B cell (primary cell): Measurements from ENCODE around the gene RPL34. TPM values are rescaled to one million over a fixed set of nuclear protein-coding genes. Genes with fewer than 3 reads are reported as not detected.

Experiments used
- ATAC-seq: fragments of 200-7000 bp; cut with Tn5 transposase; one replicate; pipeline ENCODE4 v1.10.0; 2021; ENCODE audit warnings: low read depth, mild to moderate bottlenecking, moderate number of reproducible peaks, moderate library complexity
- CTCF ChIA-PET: fragments of 350-600 bp; sonication (Branson Sonifier 250); formaldehyde crosslinking; loops from one replicate; lab custom pipeline; 2021; ENCODE audit warnings: antibody characterized with exemption, inconsistent platforms; lab: Charles Lee
- POLR2A ChIA-PET: fragments of 350-600 bp; sonication (Branson Sonifier 250); formaldehyde crosslinking; loops from one replicate; lab custom pipeline; 2021; ENCODE audit warnings: antibody characterized with exemption; lab: Charles Lee
- DNase-seq: peaks from one replicate; pipeline ENCODE4 v3.0.0; 2013
- H2AFZ ChIP-seq: 2 replicates; pipeline ENCODE4 v1.6.1; 2012; ENCODE audit warnings: mild to moderate bottlenecking, low read depth, low read length; ENCODE audit not compliant: insufficient read depth, poor library complexity, severe bottlenecking
- H3K27ac ChIP-seq, 2 donors: 1 replicate in 1 of 2; 2 replicates in 1 of 2; pipeline ENCODE4 v1.5.1; 2012 to 2013; ENCODE audit warnings: low read length in 2 of 2, mild to moderate bottlenecking in 2 of 2, moderate library complexity in 1 of 2
- H3K27me3 ChIP-seq, 4 experiments: fragments of 200-600 bp in 1 of 4; sonication (generic) in 1 of 4; replicated peaks in 1 of 4; 1 replicate in 2 of 4; 2 replicates in 2 of 4; pipeline versions ENCODE4 v1.6.1 to v1.7.0; 2013 to 2016; ENCODE audit warnings: low read length in 3 of 4, mild to moderate bottlenecking in 2 of 4, mixed read lengths in 1 of 4, moderate library complexity in 1 of 4; ENCODE audit not compliant: insufficient read depth in 4 of 4, control insufficient read depth in 3 of 4; ENCODE audit errors: control extremely low read depth in 1 of 4
- H3K36me3 ChIP-seq, 2 experiments: replicated peaks in 1 of 2; 1 replicate in 1 of 2; 2 replicates in 1 of 2; pipeline versions ENCODE4 v1.6.1 to v1.7.1; 2013; ENCODE audit warnings: low read length in 1 of 2; ENCODE audit not compliant: insufficient read depth in 2 of 2, control insufficient read depth in 1 of 2; ENCODE audit errors: control extremely low read depth in 1 of 2, extremely low read depth in 1 of 2
- H3K4me1 ChIP-seq, 2 donors: fragments of 200-600 bp in 1 of 2; sonication (generic) in 1 of 2; 1 replicate in 1 of 2; 2 replicates in 1 of 2; pipeline versions ENCODE4 v1.5.1 to v1.6.1; 2013 to 2017; ENCODE audit warnings: low read length in 2 of 2; ENCODE audit not compliant: control insufficient read depth in 2 of 2, insufficient read depth in 2 of 2
- H3K4me2 ChIP-seq: replicated peaks from 2 replicates; pipeline ENCODE3; 2012; ENCODE audit warnings: mild to moderate bottlenecking, low read depth, low read length; ENCODE audit not compliant: poor library complexity, severe bottlenecking
- H3K4me3 ChIP-seq, 5 experiments: fragments of 200-600 bp in 1 of 5; sonication (generic) in 1 of 5; 1 replicate in 3 of 5; 2 replicates in 2 of 5; pipeline versions ENCODE4 v1.5.1 to v1.7.0; 2011 to 2016; ENCODE audit warnings: low read length in 4 of 5, mild to moderate bottlenecking in 4 of 5, low read depth in 2 of 5, control low read depth in 1 of 5, moderate library complexity in 1 of 5; ENCODE audit not compliant: insufficient read depth in 1 of 5; ENCODE audit errors: control extremely low read depth in 1 of 5, extremely low read depth in 1 of 5
- H3K79me2 ChIP-seq: fragments of 200-600 bp; sonication (generic); one replicate; pipeline ENCODE4 v1.6.0; 2016; ENCODE audit warnings: low read length; ENCODE audit not compliant: control insufficient read depth, insufficient read depth
- H3K9ac ChIP-seq: fragments of 200-600 bp; sonication (generic); 2 replicates; pipeline ENCODE4 v1.6.1; 2017; ENCODE audit warnings: mild to moderate bottlenecking, low read length, moderate library complexity
- H3K9me3 ChIP-seq, 3 donors: one replicate each; pipeline versions ENCODE4 v1.6.1 to v1.7.1; 2013; ENCODE audit warnings: low read length in 2 of 3; ENCODE audit not compliant: control insufficient read depth in 2 of 3, insufficient read depth in 1 of 3; ENCODE audit errors: control extremely low read depth in 1 of 3
- H4K20me1 ChIP-seq: 2 replicates; pipeline ENCODE4 v1.6.0; 2012; ENCODE audit warnings: mild to moderate bottlenecking, low read length; ENCODE audit not compliant: insufficient read depth, control insufficient read depth, poor library complexity, severe bottlenecking
- H3K27ac Mint-ChIP-seq: one replicate; pipeline ENCODE4 v1.8.0; 2021; ENCODE audit warnings: mixed read lengths
- H3K27me3 Mint-ChIP-seq: one replicate; pipeline ENCODE4 v1.8.0; 2021; ENCODE audit warnings: mixed read lengths
- H3K4me1 Mint-ChIP-seq: one replicate; pipeline ENCODE4 v1.8.0; 2021; ENCODE audit warnings: mixed read lengths
- H3K4me3 Mint-ChIP-seq: one replicate; pipeline ENCODE4 v1.8.0; 2021; ENCODE audit warnings: mixed read lengths
- H3K9me3 Mint-ChIP-seq: one replicate; pipeline ENCODE4 v1.8.0; 2022; ENCODE audit warnings: mixed read lengths; ENCODE audit not compliant: insufficient read depth
- EZH2 ChIP-seq: IDR thresholded peaks from 2 replicates; pipeline ENCODE4 v1.6.1; 2012; ENCODE audit warnings: borderline replicate concordance, low read depth, mild to moderate bottlenecking, moderate library complexity, low read length; ENCODE audit not compliant: insufficient read depth, poor library complexity, severe bottlenecking
- WGBS: methylation state at CpG from one replicate; pipeline ENCODE4 v1.1.5; 2013; ENCODE audit warnings: missing lambda C conversion rate; ENCODE audit not compliant: insufficient coverage; 5-methylcytosine and 5-hydroxymethylcytosine counted together
- intact Hi-C: fragments of 100-400 bp; cut with micrococcal nuclease; formaldehyde crosslinking; loops from one replicate; pipeline ENCODE4 v1.10.0; 2022
- polyA plus RNA-seq: library from polyadenylated mRNA; depleted of rRNA; stranded (reverse); fragments of >200 nt; gene quantifications from 2 replicates; pipeline ENCODE4 v1.2.3, GENCODE V29; 2012
- total RNA-seq, 2 donors: library from RNA; stranded (reverse); fragments of 120-200 nt in 1 of 2; gene quantifications; 1 replicate in 1 of 2; 2 replicates in 1 of 2; pipeline versions ENCODE4 v1.2.3 to v1.2.4, GENCODE V29; 2013 to 2022
- TF ChIP-seq, protein P1 (sequence below): fragments of 200-600 bp; IDR thresholded peaks from one replicate; pipeline ENCODE4 v1.8.0; 2022; ENCODE audit warnings: antibody characterized with exemption, mild to moderate bottlenecking

Gene RPL34
- total and polyA plus RNA-seq, 2 donors (not counting 1 experiment from before 2014, with no cell fraction given): 2,267 to 4,160 TPM

DNA sequence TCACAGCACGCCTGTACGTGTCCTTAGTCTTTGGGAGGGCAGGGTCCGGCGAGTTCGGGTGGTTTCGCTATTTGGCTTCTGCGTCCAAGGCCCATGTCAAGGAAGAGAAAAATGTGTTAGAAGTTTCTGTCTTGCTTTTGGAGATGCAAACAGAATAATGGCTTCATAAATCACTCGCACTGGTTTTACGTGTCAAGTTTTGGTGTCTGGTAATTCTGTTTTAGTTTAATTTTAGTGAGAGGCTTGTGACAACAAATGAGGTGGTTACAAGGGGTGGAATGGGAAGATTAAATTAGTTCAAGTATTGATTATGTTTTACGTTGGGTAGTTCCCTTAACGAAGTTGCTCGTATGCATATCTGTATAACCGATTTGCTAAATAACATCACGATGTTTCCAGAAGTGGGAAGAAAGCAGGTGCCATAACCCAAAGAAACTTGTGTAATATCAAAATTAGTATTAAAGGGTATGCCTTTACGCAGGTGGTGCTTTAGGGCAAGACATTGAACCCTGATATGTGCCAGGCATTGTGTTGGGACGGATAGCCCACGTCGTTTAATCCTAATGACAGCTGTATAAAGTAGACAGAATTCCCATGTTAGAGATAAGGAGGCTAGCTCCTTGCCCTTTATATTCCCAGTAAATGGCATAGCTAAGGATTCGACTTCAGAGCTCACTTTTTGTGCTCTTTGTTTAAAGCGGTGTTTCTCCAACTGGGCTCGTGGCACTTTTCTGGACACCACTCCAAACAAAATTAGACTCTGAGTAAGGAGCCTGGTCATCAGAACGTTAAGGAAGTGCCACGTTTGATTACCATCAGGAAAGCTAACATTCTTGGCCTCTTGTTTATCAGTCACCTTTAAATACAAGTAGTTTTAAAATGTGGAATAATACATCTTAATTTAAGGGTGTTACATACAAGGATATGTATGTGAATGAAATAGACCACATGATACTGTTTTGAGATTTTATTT lies 843 bp downstream of the RPL34 start:
- peak overlapping the region; percentile 86 to 100 (median 98) for H3K4me3 ChIP-seq
- peaks cover 17% of the 10 kb centered on the region for H4K20me1 ChIP-seq
- 20% methylated on average over 20 of the region's 23 CpGs for WGBS
- no peak for TF ChIP-seq EZH2
- TF ChIP-seq, protein P1, sequence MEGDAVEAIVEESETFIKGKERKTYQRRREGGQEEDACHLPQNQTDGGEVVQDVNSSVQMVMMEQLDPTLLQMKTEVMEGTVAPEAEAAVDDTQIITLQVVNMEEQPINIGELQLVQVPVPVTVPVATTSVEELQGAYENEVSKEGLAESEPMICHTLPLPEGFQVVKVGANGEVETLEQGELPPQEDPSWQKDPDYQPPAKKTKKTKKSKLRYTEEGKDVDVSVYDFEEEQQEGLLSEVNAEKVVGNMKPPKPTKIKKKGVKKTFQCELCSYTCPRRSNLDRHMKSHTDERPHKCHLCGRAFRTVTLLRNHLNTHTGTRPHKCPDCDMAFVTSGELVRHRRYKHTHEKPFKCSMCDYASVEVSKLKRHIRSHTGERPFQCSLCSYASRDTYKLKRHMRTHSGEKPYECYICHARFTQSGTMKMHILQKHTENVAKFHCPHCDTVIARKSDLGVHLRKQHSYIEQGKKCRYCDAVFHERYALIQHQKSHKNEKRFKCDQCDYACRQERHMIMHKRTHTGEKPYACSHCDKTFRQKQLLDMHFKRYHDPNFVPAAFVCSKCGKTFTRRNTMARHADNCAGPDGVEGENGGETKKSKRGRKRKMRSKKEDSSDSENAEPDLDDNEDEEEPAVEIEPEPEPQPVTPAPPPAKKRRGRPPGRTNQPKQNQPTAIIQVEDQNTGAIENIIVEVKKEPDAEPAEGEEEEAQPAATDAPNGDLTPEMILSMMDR: no peak
- H3K27me3 ChIP-seq: no peaks in the 10 kb centered on the region
- H3K9ac ChIP-seq: peak overlapping the region; percentile 94
- peak overlapping the region; percentile 93 for H3K27ac Mint-ChIP-seq
- peaks cover 10% of the 10 kb centered on the region for H3K79me2 ChIP-seq
- intact Hi-C loops: loop anchor here (1.0 to 10.0 kb wide), 5 partner anchors 29 to 1194 kb away; partner anchors contain the start of genes CYP2U1, GAR1, HADH and OSTC
- H3K27ac ChIP-seq: peak overlapping the region; percentile 87 to 88
- H3K4me1 ChIP-seq: peaks cover 20 to 24% of the 10 kb centered on the region in 2 donors
- ATAC-seq (peak; percentile 7), DNase-seq (no peak)
- ChIA-PET POLR2A (interaction anchor here (2.3 kb wide), 1 partner anchor 29 kb away, joined by 11 read pairs; the partner anchor contains the start of gene OSTC), CTCF (no interaction called here)
- H3K4me2 ChIP-seq: peak overlapping the region; percentile 84
- peak overlapping the region; percentile 87 for H2AFZ ChIP-seq
- H3K9me3 Mint-ChIP-seq: no peaks in the 10 kb centered on the region
- peaks cover 46% of the 10 kb centered on the region for H3K4me1 Mint-ChIP-seq
- peaks cover 2 to 42% of the 10 kb centered on the region in 2 experiments for H3K36me3 ChIP-seq
- peak overlapping the region; percentile 96 for H3K4me3 Mint-ChIP-seq
- H3K9me3 ChIP-seq: no peaks in the 10 kb centered on the region
- H3K27me3 Mint-ChIP-seq: no peaks in the 10 kb centered on the region
